CD4-positive, alpha-beta T cell treated with Interleukin-4 for 4 hours (primary cell): ENCODE data around the gene NRP2.

Experiments
- DNase-seq: peaks from one replicate; pipeline ENCODE4 v3.0.0-alpha.2; 2020

Gene NRP2

GRCh38 chr2:205733648-205734047 is 51.3 kb downstream of the NRP2 start:
- DNase-seq: no peak

DNA sequence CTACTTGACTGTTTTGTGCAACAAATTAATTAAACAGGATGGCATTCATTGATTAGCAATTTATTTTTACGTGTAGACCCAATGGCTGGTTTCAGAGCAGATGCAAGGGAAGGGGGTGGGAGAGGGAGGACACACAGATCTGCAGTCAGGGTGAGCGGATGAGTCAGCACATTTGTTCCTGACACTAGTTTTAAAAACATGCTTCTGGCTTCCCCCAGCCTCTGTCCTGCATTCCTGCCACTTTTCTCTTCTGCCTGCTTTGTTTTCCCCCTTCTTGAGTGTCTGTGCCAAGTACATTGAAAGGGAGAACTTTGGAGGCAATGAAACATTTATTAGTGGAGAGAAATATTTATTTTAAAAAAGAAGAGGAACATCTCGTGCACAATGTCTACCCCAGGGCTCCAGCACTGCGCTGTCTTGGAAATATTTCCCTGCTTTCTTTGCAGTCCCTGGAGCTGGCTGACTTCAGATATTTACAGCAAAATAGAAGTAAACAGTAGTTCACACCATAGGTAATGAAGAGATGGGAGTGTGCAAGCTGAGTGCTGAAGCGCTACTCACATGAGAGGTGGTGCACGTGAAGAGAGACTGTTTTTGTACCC is 52.2 kb downstream of the NRP2 start:
- no peak for DNase-seq

- no peak for DNase-seq
Observed at GRCh38 chr2:205738117-205738968, 56.0 kb downstream of the NRP2 start.

GRCh38 chr2:205739620-205740019 is 57.3 kb downstream of the NRP2 start:
- no peak for DNase-seq

- no peak for DNase-seq
Observed at GRCh38 chr2:205740381-205740780, 58.1 kb downstream of the NRP2 start.

DNA sequence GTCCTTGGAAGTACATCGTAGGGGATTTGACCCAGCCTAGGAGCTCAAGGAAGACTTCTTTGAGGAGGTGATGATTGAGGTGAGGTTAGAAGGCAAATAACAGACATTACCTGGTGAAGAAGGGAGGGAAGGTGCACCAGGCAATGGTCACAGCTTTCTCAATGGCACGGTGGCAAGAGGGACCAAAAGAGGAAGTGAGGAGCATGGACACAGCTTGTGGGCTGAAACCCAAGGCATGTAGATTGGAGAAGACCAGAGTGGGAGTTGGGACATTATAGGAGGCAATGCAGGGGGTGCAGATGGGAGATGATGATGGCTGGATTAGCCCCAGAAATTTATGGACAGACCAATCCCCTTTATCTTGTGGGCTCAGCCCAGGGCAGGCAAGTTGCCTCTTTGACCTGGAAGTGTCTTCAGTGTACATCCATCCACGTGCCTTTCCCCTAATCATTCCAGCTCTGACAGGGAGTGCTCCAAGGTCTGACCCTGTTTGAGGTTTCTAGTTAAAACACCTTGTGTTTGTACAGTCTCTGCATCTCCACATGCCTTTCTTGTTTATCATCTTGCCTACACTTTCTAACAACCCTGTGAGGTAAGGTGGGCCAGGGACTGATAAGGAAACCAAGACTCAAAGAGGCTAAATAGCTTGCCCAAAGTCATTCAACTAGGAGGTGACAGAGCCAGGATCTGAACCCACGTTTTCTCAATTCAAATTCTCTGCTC is 59.1 kb downstream of the NRP2 start:
- DNase-seq: no peak

DNA sequence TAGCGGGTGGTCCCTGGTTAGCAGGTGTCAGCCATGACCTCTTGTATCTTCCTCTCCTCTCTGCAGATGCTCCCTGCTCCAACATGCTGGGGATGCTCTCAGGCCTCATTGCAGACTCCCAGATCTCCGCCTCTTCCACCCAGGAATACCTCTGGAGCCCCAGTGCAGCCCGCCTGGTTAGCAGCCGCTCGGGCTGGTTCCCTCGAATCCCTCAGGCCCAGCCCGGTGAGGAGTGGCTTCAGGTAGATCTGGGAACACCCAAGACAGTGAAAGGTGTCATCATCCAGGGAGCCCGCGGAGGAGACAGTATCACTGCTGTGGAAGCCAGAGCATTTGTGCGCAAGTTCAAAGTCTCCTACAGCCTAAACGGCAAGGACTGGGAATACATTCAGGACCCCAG is 60.8 kb downstream of the NRP2 start:
- no peak for DNase-seq

DNA sequence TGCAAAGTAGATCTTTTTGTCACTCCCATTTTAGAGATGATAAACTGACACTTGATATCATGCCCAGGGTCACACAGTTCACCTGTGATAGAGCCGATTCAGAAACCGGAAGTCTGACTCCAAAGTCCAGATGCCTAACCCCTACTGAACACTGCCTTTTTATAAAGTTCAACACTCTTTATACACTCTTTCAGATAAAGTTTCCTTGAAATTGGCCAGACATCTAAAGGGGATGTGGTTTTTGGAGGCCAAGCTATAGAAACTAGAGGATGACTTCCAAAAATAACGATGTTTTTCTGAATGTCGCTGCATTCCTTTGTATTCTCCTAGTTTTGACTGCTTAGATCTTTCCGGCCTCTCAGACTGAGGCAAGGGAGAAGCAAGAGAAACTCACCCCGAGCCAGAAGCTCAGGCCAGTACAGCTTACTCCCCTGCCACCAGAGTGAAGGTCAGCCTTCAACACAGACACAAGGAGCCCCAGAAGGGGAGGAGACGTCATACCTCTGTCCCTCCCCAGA is 61.8 kb downstream of the NRP2 start:
- DNase-seq: no peak

- DNase-seq: no peak
Observed at GRCh38 chr2:205745661-205746419, 63.5 kb downstream of the NRP2 start.

DNA sequence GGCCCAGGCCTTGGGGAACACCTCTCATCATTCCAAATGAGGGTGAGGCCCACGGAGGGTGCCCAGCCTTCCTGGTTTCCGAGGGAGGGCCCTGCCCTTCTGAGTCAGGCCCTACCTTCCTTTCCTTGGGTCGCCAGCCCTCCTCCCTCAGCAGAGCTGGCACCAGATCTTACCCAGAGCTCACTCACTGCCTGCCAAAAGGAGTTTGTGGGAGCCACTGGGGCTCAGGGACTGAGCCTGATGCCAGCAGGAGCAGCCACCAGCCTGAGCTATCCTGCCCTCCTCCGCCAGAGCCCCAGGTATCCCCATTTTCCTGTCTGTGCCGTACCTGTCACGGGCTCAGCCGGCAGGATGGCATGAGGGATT is 64.1 kb downstream of the NRP2 start:
- DNase-seq: no peak

DNA sequence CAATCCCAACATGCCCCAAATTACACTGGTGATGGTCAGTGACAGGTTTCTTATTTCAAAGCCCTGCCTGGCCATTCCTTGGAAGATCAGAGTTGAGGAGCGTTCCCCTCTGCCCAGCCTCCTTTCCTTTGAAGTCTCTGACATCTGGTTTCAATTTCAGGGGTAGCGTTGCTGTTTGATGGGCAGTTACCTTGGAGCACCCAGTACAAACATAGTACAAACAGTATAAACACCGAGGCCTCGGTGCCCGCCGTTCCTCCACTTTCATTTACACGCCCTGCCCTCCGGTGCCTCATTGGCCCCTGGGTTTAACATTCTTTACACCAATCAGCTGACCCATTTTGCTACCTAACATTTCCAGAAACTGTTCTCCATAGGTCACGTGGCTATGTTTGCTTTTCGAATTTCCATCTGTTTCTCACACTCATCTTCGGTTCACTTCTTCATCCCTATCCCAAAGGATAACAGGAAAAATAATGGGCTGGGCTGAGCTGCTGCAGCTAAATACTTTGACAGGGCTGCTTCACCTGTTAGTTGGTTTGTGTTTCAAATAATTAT is 65.6 kb downstream of the NRP2 start:
- DNase-seq: no peak

DNA sequence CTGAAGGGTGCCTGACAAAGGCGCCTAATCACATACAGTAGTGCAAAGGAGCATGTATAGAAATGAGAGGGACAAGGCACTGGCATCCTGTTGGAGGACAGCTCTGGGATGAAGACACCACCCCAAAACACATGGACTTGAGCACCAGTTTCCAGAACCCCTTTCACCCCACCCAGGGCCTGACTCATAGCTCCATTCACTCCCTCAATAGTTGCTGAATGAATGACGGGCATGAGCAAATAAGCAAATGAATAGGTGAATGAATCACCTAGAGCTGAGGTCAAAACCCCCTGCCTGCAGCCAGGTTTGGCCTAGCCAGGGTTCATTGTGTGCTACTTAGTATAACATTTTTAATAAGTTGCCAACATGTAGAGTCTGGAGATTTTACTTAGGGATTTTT is 66.3 kb downstream of the NRP2 start:
- DNase-seq: no peak

DNA sequence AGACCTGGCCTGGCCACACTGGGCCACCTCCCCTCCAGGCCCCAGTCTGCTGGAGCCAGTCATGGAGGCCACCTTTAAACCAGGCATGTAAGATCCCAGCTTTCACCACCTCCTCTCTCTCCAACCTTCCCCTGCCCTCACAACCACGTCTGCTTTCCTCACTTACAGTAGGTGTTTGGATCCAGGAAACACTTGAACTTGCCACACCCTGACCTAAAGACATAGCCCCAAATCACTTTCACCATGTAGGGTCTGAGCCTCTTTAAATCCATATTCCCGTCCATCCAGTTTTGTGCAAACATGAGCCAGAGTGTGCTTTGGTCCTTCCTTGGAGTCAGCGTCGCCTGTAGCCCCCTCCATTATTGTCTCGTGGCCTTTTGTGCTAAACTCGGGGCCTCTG is 66.8 kb downstream of the NRP2 start:
- DNase-seq: no peak

DNA sequence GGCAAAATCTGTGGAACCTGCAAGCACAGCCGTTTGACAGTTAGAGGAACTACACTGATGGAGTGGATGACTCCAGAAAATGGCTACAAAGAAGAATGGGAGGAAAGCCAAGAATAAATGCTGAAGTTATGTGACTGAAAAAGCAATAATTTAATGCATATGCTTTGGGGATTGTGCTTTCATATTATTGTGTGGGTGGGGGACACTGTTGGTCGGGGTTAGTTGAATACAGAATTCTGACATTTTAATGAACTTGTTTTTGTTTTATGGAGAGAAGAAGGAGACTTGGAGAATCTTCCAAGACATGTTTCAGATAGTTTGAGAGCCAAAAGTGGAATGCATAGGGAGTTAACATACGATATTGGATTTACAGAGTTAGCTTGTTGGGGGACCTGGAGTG is 68.5 kb downstream of the NRP2 start:
- no peak for DNase-seq

GRCh38 chr2:205751569-205752031 is 69.3 kb downstream of the NRP2 start:
- no peak for DNase-seq

GRCh38 chr2:205752296-205752820 is 70.1 kb downstream of the NRP2 start:
- no peak for DNase-seq

DNA sequence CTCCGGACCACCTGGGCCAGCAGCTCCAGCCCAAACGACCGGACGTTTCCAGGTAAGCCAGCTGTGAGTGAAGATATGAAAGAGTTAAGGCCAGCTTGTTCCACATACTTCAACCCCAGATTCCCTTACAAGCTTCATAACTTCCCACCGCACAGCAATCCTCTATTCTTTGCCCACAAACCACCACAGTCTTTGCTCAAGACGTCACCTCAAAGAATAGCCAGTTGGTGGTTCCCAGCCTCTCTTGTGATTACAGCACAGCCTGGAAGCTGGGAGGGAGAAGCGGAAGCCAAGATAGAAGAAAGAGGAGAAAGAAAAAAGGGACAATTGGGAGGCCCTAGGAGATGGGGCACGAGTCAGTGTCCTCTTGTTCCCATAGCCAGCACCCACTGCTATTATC is 70.6 kb downstream of the NRP2 start:
- DNase-seq: no peak

GRCh38 chr2:205754285-205754923 is 72.1 kb downstream of the NRP2 start:
- DNase-seq: no peak

DNA sequence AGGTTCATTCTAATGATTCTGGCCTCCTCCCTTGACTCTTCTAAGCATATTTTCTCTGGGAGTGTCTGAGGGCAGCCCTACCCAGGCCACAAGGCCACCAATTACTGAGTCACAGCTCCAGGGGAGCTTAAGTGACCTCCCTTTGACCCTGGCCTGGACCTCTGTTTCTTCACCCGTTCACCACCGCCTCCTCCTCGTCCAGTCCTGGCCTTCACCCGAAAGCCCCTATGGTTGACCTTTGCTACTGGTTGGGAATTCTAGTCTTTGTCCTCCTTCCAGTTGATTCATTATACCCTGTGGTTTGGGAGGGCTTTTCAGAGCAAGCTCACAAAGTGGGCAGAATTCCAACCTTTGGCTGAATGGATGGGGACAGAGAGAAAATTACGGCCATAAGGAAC is 72.6 kb downstream of the NRP2 start:
- no peak for DNase-seq

GRCh38 chr2:205755923-205756322 is 73.6 kb downstream of the NRP2 start:
- DNase-seq: no peak

- no peak for DNase-seq
Observed at GRCh38 chr2:205757271-205757670, 75.0 kb downstream of the NRP2 start.

DNA sequence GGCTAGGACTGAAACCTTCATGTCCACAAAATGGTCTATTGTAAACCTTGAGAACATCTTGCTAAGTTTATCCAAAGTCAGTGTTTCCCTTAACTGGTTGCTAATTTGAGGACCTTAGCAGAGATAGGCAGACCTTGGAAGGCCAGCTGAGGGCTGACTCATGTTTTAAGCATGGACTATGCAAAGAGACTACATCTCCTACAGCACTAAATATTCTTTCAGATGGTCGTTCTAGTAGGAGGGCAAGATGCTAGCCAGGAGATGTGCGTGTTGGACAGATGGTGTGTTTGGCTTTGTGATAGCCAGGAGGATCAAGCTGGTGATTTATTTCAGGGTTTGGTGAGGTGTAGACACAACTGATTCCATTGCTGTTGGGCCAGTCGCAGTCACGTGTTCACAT is 75.8 kb downstream of the NRP2 start:
- DNase-seq: no peak
